NCI-H226 (cell line): ENCODE results near the gene EYA2.

Experiments used
- DNase-seq: peaks from one replicate; pipeline ENCODE4 v3.0.0-alpha.2; 2015

EYA2 gene

GRCh38 chr20:47215653-47216397, 321.2 kb downstream of the EYA2 start:
- DNase-seq, result no peak

DNA sequence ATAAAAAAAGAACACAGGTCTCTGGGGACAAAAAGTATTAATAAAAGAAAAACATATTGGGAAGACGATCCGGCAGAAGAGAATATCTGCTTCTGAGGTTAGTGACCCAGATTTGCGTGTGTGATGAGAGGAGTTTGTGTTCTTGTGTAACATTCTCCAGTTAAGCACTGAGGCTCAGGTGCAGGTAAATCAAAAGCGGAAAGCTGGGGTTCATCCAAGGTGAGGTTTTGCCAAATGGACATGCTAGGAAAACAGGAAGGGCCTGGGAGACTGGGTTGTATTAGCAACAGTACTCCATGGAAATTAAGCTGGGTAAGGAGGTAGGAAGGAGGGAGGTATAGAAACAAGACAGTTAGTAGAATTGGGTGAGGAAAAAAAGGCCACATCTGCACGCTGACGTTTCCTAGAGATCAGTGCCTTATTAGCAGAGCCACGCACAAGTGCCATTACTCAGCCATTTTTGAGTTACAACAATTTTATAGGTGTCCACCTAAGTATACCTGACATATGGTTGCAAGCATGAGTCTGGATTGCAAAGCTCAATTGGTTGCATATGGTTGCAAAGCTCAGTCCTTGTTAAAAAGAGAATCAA, 322.3 kb downstream of the EYA2 start:
- no peak for DNase-seq

GRCh38 chr20:47217482-47218446, 323.1 kb downstream of the EYA2 start:
- no peak for DNase-seq

DNA sequence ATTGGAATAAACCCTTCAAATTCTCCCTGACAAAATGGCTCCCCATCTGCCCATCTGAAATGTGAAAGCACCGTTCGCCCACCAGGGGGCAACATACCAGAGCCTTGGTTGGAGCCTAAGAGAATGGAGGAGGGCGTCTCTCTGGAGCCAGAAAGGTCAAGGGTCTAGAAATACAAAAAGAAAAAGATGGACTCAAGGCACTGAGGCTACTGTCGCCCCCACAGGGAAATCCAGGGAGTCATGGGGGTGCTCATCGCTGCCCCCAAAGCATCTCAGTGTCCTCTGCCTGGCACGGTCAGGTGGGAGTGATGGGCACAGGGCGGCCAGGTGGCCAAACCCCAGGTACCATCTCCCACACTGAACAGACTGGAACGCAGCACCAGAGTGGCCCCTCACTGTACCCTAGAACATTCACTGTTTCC, 325.5 kb downstream of the EYA2 start:
- DNase-seq, result no peak

DNA sequence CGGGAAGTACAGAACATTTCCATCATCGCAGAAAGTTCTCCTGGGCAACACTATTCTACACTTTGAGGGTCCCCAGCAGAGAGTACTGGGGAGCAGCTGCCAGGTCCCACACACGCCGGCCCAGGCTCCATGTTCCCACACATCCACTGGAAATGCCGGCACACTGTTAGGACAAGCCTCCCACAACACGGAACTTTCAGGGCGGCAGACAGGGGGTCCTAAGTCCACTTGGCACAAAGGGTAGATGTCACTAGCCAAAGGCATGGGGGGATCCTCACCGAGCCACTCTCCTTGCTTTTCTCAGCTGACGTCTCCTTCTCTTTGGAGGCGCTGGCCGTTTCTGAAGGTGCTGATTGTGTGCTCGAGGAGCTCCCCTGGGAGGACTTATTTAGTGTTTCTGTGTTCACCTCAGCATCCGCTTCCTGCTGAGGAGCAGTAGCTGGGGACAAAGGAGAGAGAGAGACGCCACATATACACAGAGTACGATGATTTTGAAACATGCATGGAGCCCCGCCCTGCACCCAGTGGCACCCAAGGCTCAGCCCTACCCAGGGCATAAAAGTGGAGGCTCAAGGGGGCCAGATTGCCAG, 326.5 kb downstream of the EYA2 start:
- no peak for DNase-seq

GRCh38 chr20:47222468-47223119, 328.0 kb downstream of the EYA2 start:
- no peak for DNase-seq

DNA sequence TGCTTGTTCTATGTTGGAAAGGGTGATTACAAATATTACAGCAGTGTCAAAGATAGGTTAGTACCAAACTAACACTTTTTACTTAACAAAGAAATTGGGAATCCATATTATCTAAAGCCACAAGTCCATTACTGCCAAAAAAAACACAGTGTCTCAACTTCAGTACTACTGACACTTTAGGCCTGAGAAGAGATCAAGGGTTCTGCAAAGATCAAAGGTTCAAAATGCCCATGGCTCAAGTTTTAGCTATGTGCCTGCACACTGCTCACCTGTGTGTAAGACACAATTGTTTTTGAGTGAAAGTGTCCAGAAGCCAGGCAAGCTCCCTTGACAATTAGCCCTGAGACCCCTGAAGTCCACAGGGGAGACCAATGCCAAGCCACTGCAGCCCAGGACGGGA, 329.3 kb downstream of the EYA2 start:
- no peak for DNase-seq

DNA sequence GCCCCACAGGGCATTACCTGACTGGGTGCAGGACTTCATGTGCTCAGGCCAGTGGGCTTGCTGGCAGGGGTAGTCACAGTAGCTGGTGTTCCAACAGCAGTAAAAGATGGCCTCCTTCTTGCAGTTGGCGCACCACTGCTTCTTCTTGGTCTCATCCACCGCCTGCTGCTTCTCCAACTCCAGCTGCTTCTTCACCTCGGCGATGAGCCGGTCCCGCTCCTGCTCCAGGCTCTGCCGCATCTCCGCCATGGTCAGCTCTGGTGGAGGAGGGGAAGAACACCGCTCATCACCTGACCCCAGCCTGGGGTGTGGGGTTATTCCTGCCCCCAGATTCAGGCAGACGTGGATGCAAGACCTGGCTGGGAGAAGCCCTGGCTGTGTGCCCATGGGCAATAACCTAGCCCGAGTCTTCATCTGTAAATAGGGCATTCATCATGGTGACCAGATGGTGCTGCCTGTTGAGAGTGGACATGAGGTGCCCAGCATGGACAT, 329.7 kb downstream of the EYA2 start:
- DNase-seq, result no peak

- no peak for DNase-seq
Measured at GRCh38 chr20:47224857-47225256, 330.2 kb downstream of the EYA2 start.

GRCh38 chr20:47225458-47225857, 330.8 kb downstream of the EYA2 start:
- no peak for DNase-seq

DNA sequence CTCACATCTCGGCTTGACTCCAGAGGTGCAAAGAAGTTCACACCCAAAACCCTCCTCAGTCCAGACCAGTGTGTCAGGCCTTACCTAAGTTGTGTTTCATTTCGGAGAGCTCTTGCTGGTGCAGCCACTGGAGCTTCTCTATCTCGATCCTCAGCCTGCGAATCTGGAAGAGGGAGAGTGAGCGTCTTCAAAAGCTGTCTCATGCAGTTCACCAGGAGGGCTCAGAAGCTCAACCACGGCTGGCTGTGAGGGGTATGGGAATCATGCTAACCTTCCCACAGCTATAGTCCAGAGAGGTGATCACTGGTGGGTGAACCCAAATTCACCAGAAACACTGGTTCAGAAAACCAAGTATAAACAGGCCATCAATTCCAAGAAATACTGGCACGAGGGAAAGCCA, 332.5 kb downstream of the EYA2 start:
- no peak for DNase-seq

DNA sequence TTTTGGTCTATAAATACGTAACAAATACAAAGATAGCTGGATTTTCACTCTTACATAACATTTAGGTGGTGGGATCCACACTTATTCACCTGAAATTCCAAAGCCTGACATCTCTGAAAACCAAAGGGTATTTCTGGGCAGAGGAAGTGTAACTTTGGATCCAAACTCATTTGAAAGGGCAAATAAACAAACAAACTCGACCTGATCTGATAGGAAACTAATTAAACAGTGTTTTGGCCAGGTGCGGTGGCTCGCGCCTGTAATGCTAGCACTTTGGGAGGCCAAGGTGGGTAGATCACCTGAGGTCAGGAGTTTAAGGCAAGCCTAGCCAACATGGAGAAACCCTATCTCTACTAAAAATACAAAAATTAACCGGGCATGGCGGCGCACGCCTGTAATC, 332.9 kb downstream of the EYA2 start:
- no peak for DNase-seq

- DNase-seq, result no peak
Measured at GRCh38 chr20:47228654-47229053, 334.0 kb downstream of the EYA2 start.

DNA sequence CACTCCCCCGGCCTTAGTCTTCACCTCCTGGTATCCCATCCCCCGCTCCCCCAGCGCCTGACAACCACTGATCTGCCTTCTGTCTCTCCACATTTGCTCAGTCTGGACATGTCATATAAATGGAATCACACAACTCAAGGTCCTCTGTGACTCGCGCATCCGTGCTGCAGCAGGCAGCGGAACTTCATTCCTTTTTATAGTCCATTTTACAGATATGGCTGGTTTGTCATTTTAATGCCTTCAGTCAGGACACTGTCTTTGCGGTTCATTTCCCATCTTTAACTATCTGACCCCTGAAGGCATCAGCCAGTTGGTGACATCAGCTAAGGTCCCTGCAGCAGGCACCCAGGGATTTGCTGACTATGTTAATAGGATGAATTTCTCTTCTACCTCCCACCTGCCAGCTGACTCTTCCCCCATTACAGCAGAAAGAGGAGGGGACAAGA, 336.2 kb downstream of the EYA2 start:
- no peak for DNase-seq

GRCh38 chr20:47231382-47232039, 336.9 kb downstream of the EYA2 start:
- no peak for DNase-seq

GRCh38 chr20:47232518-47232917, 337.9 kb downstream of the EYA2 start:
- DNase-seq, result no peak

DNA sequence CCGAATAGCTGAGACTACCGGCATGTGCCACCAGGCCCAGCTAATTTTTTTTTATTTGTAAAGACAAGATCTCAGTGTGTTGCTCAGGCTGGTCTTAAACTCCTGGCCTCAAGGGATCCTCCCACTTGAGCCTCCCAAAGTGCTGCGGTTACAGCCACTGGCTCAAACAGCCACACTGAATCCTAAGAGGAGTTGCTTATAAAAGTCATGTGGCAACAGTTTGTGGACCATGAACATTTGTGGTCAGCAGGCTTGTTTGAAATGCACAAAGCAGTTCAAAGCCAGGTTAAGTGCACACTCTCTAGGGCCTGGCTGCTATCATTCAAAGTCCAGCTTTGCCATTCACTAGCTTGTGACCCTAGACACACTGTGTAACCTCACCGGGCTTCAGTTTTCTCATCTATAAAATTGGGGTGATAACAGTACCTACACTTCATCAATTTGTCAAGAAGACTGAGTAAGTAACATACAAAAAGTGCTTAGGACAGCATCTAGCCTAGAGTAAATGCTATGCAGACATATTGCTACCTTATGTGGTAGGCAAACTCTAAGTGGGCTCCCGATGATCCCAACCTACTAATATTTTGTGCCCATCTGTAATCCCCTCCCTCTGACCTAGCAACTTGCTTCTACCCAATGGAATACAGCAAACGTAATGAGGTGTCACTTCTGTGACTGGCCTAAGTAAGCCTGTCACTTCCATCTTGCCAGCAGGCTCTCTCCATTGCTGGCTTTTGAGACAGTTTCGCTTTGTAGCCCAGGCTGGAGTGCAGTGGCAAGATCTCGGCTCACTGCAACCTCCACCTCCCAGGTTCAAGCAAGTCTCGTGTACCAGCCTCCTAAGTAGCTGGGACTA, 338.9 kb downstream of the EYA2 start:
- DNase-seq, result no peak

- no peak for DNase-seq
Measured at GRCh38 chr20:47235111-47235510, 340.5 kb downstream of the EYA2 start.

- DNase-seq, result no peak
Measured at GRCh38 chr20:47235853-47236638, 341.4 kb downstream of the EYA2 start.

- DNase-seq, result no peak
Measured at GRCh38 chr20:47236639-47236900, 341.9 kb downstream of the EYA2 start.
